NCI-H1436 treated with DMSO at 0.1 percent for 48 hours (cell line): ENCODE results near the gene EDRF1.
"Not testable (repeated sequence)": the region's sequence is repeated elsewhere in the genome, so short reads cannot be mapped to it uniquely, and the experiment has no call there.

ENCODE experiments used
- DNase-seq: peaks from one replicate; lab custom pipeline; 2025; lab: John Stamatoyannopoulos, UW

EDRF1 gene

GRCh38 chr10:125719173-125720001 is at the start of gene EDRF1:
EDRF1 (plus strand) TSS chr10:125719709; CDS start chr10:125719808, 99 bp downstream.
- peak; percentile 99 for DNase-seq

GRCh38 chr10:125672884-125673283 is 46.6 kb upstream of the EDRF1 start:
- DNase-seq: no peak

- no peak for DNase-seq
These were observed 40.1 kb upstream of the EDRF1 start for GRCh38 chr10:125679436-125679835.

GRCh38 chr10:125683063-125683462 is 36.4 kb upstream of the EDRF1 start, which contains the start of gene TEX36:
TEX36 (minus strand) TSS chr10:125683163; CDS start chr10:125682989, 174 bp downstream.
- no peak for DNase-seq

- DNase-seq: no peak
These were observed 35.7 kb upstream of the EDRF1 start for GRCh38 chr10:125683821-125684220.

GRCh38 chr10:125684581-125684980 is 34.9 kb upstream of the EDRF1 start:
- no peak for DNase-seq

GRCh38 chr10:125687507-125688185 is 31.9 kb upstream of the EDRF1 start:
- DNase-seq: no peak

GRCh38 chr10:125689955-125690569 is 29.4 kb upstream of the EDRF1 start:
- DNase-seq: no peak

GRCh38 chr10:125691160-125691981 is 28.1 kb upstream of the EDRF1 start:
- DNase-seq: no peak

GRCh38 chr10:125692196-125692595 is 27.3 kb upstream of the EDRF1 start:
- DNase-seq: no peak

- no peak for DNase-seq
These were observed 26.6 kb upstream of the EDRF1 start for GRCh38 chr10:125692601-125693523.

GRCh38 chr10:125693524-125693847 is 26.0 kb upstream of the EDRF1 start:
- no peak for DNase-seq

GRCh38 chr10:125694883-125695282 is 24.6 kb upstream of the EDRF1 start:
- no peak for DNase-seq

- DNase-seq: not testable (repeated sequence)
These were observed 22.6 kb upstream of the EDRF1 start for GRCh38 chr10:125696884-125697283.

GRCh38 chr10:125698481-125698998 is 21.0 kb upstream of the EDRF1 start:
- no peak for DNase-seq

GRCh38 chr10:125699562-125700143 is 19.9 kb upstream of the EDRF1 start:
- no peak for DNase-seq

GRCh38 chr10:125700355-125700911 is 19.1 kb upstream of the EDRF1 start:
- DNase-seq: no peak

- DNase-seq: no peak
These were observed 11.7 kb upstream of the EDRF1 start for GRCh38 chr10:125707541-125708468.

- no peak for DNase-seq
These were observed 10.5 kb upstream of the EDRF1 start for GRCh38 chr10:125708971-125709503.
